ENCODE results near the gene IL1F10. TPM values are rescaled to one million over a fixed set of nuclear protein-coding genes. Genes with fewer than 3 reads are reported as not detected.

IL1F10 gene
- total RNA-seq, result 0.43 TPM in 1 of 2 replicates, not detected in the other

DNA sequence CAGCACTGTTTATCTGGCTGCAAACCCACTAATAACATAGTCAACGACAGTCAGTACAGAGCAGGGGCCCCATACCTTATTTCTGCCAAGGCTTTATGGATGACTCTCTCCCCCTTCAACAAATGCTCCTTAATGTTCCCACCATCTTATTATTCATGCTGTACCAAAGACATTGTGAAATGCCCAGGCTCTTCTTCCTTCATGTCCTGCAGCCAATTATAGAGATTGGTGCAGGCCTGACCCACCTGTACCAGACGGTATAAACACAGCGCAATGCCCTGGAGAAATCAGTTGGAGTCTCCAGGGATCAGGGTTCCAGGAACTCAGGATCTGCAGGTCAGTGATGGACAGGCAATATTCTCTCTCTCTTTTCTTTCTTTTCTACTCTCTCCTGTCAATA is at the start of gene IL1F10:
IL1F10 (plus strand) TSS at position 290 of the 400 bp plus-strand sequence. CDS start 4,769 bp downstream, outside the sequence.

DNA sequence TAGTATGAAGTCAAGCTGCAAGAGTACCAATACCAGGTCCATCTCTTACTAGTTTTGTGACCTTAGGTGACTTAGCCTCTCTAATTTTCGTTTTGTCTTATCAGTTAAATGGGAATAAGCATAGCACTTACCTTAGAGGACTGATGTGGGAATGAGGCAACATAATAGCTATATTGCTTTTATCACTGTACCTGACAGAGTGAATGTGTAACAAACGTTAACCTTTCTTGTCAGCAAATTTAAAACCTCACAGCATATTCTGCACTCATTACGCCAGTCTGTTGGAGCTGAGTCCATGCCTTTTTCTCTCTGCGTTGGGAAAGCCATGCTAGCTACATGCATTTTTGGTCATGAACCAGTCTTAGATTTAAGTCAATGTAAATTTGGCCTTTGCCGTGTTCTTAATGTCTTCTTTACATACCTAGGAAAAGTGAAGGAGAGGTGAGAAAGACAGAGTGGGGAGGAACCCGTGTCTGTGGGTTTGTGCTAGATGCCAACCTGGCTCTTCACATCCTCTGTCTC is 15.3 kb upstream of the IL1F10 start, which contains the start of gene IL36B:
IL36B (minus strand) TSS at position 472 of the 522 bp plus-strand sequence.

GRCh38 chr2:113058998-113059960 is 8.5 kb upstream of the IL1F10 start, which contains the start of gene IL36RN:
Gene IL36RN (plus strand): TSS chr2:113059198. CDS start chr2:113059439, 241 bp downstream.

Small RNA genes within 50 kb of the gene (small RNA-seq; reads per million reads assigned to genes)
- gene RNU6-1180P, result 0.09 reads per million

Other genes with a start within 250 kb of the IL1F10 start
- 0.11 TPM in 1 of 2 replicates, not detected in the other for gene IL1B, start 231.2 kb upstream of the IL1F10 start, total RNA-seq
- not detected in 2 replicates for gene IL37, start 156.8 kb upstream of the IL1F10 start, total RNA-seq
- gene IL36G, start 90.0 kb upstream of the IL1F10 start, total RNA-seq, result not detected in 2 replicates
- gene IL36A, start 62.5 kb upstream of the IL1F10 start, total RNA-seq, result not detected in 2 replicates
- not detected in 2 replicates for gene IL36B, start 15.1 kb upstream of the IL1F10 start, total RNA-seq
- 8.6 and 23.4 TPM in 2 replicates for gene IL36RN, start 8.8 kb upstream of the IL1F10 start, total RNA-seq
- 5.1 and 9.2 TPM in 2 replicates for gene IL1RN, start 59.6 kb downstream of the IL1F10 start, total RNA-seq
- gene PSD4, start 106.0 kb downstream of the IL1F10 start, total RNA-seq, result 61.6 and 125 TPM in 2 replicates
- gene PAX8, start 211.0 kb downstream of the IL1F10 start, total RNA-seq, result 1.6 and 3.4 TPM in 2 replicates

Data from placental epithelial cell (primary cell).